MM.1S (cell line): ENCODE data around the gene VKORC1.

Experiments
- DNase-seq: peaks from one replicate; pipeline ENCODE4 v3.0.0-alpha.2; 2015
- H2AFZ ChIP-seq: fragments of 300-600 bp; sonication (generic); 2 replicates; pipeline ENCODE4 v1.6.0; 2016; ENCODE audit warnings: antibody characterized with exemption, low read length
- H3F3A ChIP-seq: fragments of 300-600 bp; sonication (generic); 2 replicates; pipeline ENCODE4 v1.6.1; 2016; ENCODE audit warnings: mild to moderate bottlenecking, antibody characterized with exemption, low read length, moderate library complexity, mixed read lengths; ENCODE audit not compliant: insufficient read depth
- H3K27ac ChIP-seq: fragments of 300-600 bp; sonication (generic); 2 replicates; pipeline ENCODE4 v1.5.1; 2016; ENCODE audit warnings: mild to moderate bottlenecking, low read length
- H3K27me3 ChIP-seq: fragments of 300-600 bp; sonication (generic); replicated peaks from 2 replicates; pipeline ENCODE4 v1.6.0; 2016; ENCODE audit warnings: low read length; ENCODE audit not compliant: insufficient read depth
- H3K36me3 ChIP-seq: fragments of 300-600 bp; sonication (generic); replicated peaks from 2 replicates; pipeline ENCODE4 v1.6.1; 2016; ENCODE audit warnings: mild to moderate bottlenecking, low read length, mixed read lengths; ENCODE audit not compliant: insufficient read depth
- H3K4me1 ChIP-seq: fragments of 300-600 bp; sonication (generic); 2 replicates; pipeline ENCODE4 v1.6.1; 2016; ENCODE audit warnings: low read length, mixed read lengths
- H3K4me2 ChIP-seq: fragments of 300-600 bp; sonication (generic); 2 replicates; pipeline ENCODE4 v1.6.0; 2016; ENCODE audit warnings: low read depth, low read length
- H3K4me3 ChIP-seq: fragments of 300-600 bp; sonication (generic); 2 replicates; pipeline ENCODE4 v1.5.1; 2016; ENCODE audit warnings: low read length, mixed read lengths
- H3K79me2 ChIP-seq: fragments of 300-600 bp; sonication (generic); 2 replicates; pipeline ENCODE4 v1.6.1; 2016; ENCODE audit warnings: mixed run types, low read length, mixed read lengths
- H3K9ac ChIP-seq: fragments of 300-600 bp; sonication (generic); 2 replicates; pipeline ENCODE4 v1.6.1; 2016; ENCODE audit warnings: low read length, mixed read lengths
- H3K9me2 ChIP-seq: fragments of 300-600 bp; sonication (generic); replicated peaks from 2 replicates; pipeline ENCODE4 v1.6.1; 2016; ENCODE audit warnings: mild to moderate bottlenecking, low read length, mixed read lengths; ENCODE audit not compliant: insufficient read depth
- H3K9me3 ChIP-seq: fragments of 300-600 bp; sonication (generic); replicated peaks from 2 replicates; pipeline ENCODE4 v1.6.1; 2016; ENCODE audit warnings: mild to moderate bottlenecking, low read length, mixed read lengths; ENCODE audit not compliant: insufficient read depth
- H4K20me1 ChIP-seq: fragments of 300-600 bp; sonication (generic); 2 replicates; pipeline ENCODE4 v1.6.1; 2016; ENCODE audit warnings: mild to moderate bottlenecking, low read length, moderate library complexity, mixed read lengths; ENCODE audit not compliant: insufficient read depth
- CTCF ChIP-seq: fragments of 300-600 bp; sonication (generic); IDR thresholded peaks from 2 replicates; pipeline ENCODE4 v1.5.1; 2016; ENCODE audit warnings: antibody characterized with exemption, low read length, mixed read lengths
- EZH2 ChIP-seq: fragments of 300-600 bp; sonication (generic); optimal IDR thresholded peaks from 2 replicates; pipeline ENCODE3; 2017; ENCODE audit warnings: low read depth, mild to moderate bottlenecking, antibody characterized with exemption, low read length, mixed read lengths
- EZH2phosphoT487 ChIP-seq: fragments of 300-600 bp; sonication (generic); IDR thresholded peaks from 2 replicates; pipeline ENCODE4 v1.6.1; 2018; ENCODE audit warnings: antibody characterized with exemption, low read length

The VKORC1 gene

GRCh38 chr16:31073142-31073969 lies 21.2 kb downstream of the VKORC1 start:
- Histone ChIP-seq H3K4me2 (peak overlapping the region; percentile 98), H3K4me1 (peaks cover 9% of the 10 kb centered on the region; the same call in 1 of the 2 replicates), H2AFZ (peak overlapping the region; percentile 80), H3K79me2 (peaks cover 74% of the 10 kb centered on the region), H3K9ac (peak overlapping the region; percentile 70), H4K20me1 (no peaks in the 10 kb centered on the region), H3K27ac (peak overlapping the region; percentile 61; the same call in 1 of the 2 replicates), H3K4me3 (peak overlapping the region; percentile 96), H3K36me3 (no peaks in the 10 kb centered on the region), H3K9me3 (no peaks in the 10 kb centered on the region), H3F3A (peaks cover 6% of the 10 kb centered on the region), H3K9me2 (no peaks in the 10 kb centered on the region), H3K27me3 (no peaks in the 10 kb centered on the region)
- TF ChIP-seq EZH2 = no peak
- TF ChIP-seq EZH2phosphoT487 = no peak
- no peak for TF ChIP-seq CTCF
- DNase-seq = peak; percentile 84

- H3K9me3 ChIP-seq = no peaks in the 10 kb centered on the region
- peaks cover 6% of the 10 kb centered on the region for H3F3A ChIP-seq
- peak; percentile 35 for DNase-seq
- H2AFZ ChIP-seq = peak overlapping the region; percentile 80
- H3K27ac ChIP-seq = peak overlapping the region; percentile 61; the same call in 1 of the 2 replicates
- H3K9ac ChIP-seq = peak overlapping the region; percentile 70
- H3K27me3 ChIP-seq = no peaks in the 10 kb centered on the region
- H3K36me3 ChIP-seq = no peaks in the 10 kb centered on the region
- H3K9me2 ChIP-seq = no peaks in the 10 kb centered on the region
- H3K4me1 ChIP-seq = peaks cover 9% of the 10 kb centered on the region; the same call in 1 of the 2 replicates
- H3K4me3 ChIP-seq = peak overlapping the region; percentile 96
- peaks cover 69% of the 10 kb centered on the region for H3K79me2 ChIP-seq
- no peak for TF ChIP-seq EZH2
- TF ChIP-seq EZH2phosphoT487 = no peak
- TF ChIP-seq CTCF = no peak
- H4K20me1 ChIP-seq = no peaks in the 10 kb centered on the region
- H3K4me2 ChIP-seq = peak overlapping the region; percentile 98
Observed at GRCh38 chr16:31072540-31073141, 22.0 kb downstream of the VKORC1 start.

- Histone ChIP-seq H3K9me2 (no peaks in the 10 kb centered on the region), H3K27me3 (no peaks in the 10 kb centered on the region), H3K4me1 (peaks cover 9% of the 10 kb centered on the region; the same call in 1 of the 2 replicates), H3K9ac (peak overlapping the region; percentile 70; the same call in 1 of the 2 replicates), H3K4me2 (peak overlapping the region; percentile 98), H3K36me3 (no peaks in the 10 kb centered on the region), H3K27ac (no peak overlapping the region), H3K4me3 (peak overlapping the region; percentile 96), H2AFZ (0 out of 2 replicates have a peak overlapping the region, but pooled peaks have one; percentile 80), H3F3A (peaks cover 6% of the 10 kb centered on the region), H3K79me2 (peaks cover 67% of the 10 kb centered on the region), H3K9me3 (no peaks in the 10 kb centered on the region), H4K20me1 (no peaks in the 10 kb centered on the region)
- no peak for TF ChIP-seq CTCF
- no peak for DNase-seq
Observed at GRCh38 chr16:31071861-31072260, 22.7 kb downstream of the VKORC1 start.
